NCI-H82 treated with DMSO at 0.1 percent for 48 hours (cell line): ENCODE data around the gene VIPR2.

Experiments
- DNase-seq: peaks from one replicate; lab custom pipeline; 2025; ENCODE audit not compliant: unreplicated experiment; lab: John Stamatoyannopoulos, UW

Gene VIPR2

DNA sequence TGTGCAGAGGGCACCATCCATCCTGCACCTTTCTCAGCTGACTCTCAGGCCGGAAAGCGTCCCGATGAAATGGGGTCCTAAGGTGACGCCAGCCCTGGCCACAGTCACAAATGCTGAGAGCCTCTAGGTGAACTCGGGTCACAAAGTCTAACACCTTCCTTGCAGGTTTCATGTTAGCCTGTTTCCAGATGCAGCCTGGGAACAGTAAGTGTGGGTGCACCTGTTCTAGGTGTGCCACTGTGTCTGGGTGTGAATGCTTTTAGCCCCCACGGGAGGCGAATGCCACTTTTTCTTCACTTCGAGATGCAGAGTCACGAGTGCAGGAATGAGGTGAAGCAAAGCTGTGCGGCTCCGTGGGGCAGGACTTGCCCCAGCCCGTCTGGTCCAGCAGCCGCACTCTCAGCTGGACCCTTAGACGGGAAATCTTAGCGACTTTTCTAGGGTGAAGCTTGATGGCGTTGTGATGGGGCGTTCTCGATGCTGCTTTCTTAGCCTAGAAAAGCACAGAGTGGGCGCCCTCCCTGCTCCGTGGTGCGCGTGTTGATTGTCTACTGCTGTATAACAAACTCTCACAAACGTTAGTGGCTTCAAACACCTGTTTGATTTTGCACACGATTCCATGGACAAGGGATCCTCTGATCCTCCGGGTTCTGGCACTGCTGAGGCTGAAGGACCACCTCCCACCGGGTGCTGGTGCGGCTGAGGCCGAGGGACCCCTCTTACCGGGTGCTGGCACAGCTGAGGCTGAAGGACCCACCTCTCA, 13.6 kb upstream of the VIPR2 start:
- no peak for DNase-seq

GRCh38 chr7:159157714-159158113, 13.0 kb upstream of the VIPR2 start:
- DNase-seq, result no peak

DNA sequence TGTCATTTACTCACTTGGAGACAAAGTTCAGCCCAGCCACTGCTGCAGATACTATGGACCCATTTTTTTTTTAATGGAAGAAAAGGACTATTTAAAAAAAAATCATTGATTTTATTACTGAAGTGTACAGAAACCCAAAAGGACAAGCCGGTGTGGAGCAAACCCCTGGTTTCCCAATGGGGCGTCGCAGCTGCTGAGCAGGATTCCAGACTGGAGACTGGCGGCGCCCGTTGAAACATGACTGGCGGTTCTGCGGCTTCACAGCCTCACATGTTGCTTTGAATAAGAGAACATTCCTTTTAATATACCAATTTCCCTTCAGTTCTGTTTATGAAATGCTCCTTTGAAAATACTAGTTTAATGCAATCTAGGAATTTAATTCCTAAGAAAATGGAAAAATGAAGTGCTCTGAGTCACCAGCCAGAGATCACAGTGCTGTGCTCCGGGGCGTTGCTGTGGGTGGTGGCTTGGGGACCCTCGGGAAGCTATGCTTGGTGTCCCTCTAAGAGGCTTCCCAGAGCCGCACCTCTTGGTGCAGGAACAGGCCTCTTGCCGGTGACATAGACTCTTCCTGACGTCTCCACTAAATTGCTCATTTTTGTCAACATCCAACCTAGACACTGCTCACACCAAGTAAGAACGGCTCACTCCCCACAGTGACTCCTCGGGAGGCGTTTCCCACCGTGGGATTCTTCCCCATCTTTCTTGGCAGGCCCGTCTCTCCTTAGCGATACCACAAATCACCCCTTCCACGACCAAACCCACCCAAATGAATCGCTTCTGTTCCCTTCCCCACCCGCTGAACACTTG, 12.0 kb upstream of the VIPR2 start:
- DNase-seq, result no peak

GRCh38 chr7:159155410-159155809, 10.7 kb upstream of the VIPR2 start:
- no peak for DNase-seq

- DNase-seq, result no peak
These were observed 9.6 kb upstream of the VIPR2 start for GRCh38 chr7:159154243-159154642.

GRCh38 chr7:159153511-159153910, 8.8 kb upstream of the VIPR2 start:
- DNase-seq, result no peak

- no peak for DNase-seq
These were observed 8.1 kb upstream of the VIPR2 start for GRCh38 chr7:159152816-159153215.

- DNase-seq, result no peak
These were observed 6.6 kb upstream of the VIPR2 start for GRCh38 chr7:159151231-159151630.

DNA sequence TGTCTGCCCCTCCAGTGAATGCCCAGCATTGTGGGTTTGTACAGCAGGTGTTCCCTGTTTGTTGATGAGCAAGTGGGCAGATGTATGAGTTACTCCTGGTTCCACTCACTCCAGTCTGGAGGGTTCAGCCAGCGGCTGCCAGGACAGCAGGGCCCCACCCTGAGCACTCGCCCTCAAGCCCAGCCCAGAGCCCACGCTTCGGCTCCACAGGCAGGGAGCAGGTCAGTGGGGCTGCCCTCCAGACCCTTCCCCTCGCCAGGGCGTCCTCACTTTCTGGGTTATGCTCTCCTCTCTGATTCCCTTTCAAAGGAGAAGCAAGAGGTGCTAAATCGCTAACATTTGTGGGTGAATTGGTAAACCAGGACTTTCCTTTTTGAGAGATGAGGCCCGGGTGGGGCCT, 4.8 kb upstream of the VIPR2 start:
- no peak for DNase-seq

GRCh38 chr7:159148430-159149395, 4.0 kb upstream of the VIPR2 start:
- DNase-seq, result no peak

DNA sequence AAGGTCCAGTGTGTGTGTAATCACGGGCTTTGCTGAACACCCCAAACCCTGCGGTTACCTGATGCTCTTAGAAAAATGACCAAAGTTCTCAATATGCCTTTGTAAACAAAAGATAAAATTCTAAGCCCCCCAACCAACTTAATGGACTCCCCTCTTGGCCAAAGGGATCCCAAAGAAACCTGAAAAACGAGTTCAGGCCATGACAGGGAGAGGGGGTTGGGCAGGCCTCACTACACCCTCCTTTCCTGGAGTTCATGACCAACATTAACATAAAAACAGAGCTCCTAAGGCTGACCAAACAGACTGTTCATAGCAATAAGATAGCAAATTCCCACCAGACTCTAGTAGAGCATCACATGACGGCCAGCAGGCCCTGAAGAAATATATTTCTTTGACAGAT, 3.0 kb upstream of the VIPR2 start:
- no peak for DNase-seq

GRCh38 chr7:159147246-159147645, 2.6 kb upstream of the VIPR2 start:
- DNase-seq, result no peak

GRCh38 chr7:159146084-159146858, 1.6 kb upstream of the VIPR2 start:
- no peak for DNase-seq

DNA sequence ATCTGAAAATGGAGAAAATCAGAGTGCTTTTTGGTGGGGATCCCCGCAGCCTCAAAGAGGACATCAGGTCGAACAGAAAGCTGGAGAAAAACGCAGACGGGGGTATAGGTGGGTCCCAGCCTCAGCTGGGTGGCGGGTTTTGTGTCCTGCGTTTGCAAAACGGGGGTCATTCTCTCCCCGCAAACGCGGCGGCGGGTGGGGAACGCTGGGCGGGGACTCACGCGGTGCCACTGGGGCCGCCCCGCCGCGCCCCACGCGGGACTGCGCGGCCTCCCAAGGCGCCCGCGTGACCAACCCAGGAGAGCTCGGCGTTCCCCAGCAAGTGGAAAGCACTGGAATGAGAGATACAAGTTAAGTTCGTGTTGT, 806 bp upstream of the VIPR2 start:
- DNase-seq, result no peak

- no peak for DNase-seq
These were observed 598 bp downstream of the VIPR2 start for GRCh38 chr7:159143780-159144757.

DNA sequence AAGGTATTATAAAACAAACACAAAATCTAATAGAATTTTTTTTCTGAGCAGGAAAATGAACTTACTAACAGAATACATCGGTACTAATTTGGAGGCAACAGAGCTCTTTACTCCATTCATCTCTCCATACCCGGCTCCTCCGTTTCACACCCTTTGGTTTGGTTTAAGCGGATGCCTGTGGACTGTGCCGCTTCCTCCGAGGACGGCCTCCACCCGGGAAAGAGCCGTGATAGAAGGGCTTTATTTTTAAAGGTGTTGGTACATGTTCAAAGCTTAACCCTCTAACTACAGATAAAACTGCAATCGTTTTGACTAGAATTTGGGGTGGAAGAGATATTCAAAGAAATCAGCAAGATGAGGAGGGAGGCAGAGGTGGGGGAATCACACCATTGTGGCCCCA, 1.9 kb downstream of the VIPR2 start:
- no peak for DNase-seq

GRCh38 chr7:159142199-159142598, 2.5 kb downstream of the VIPR2 start:
- DNase-seq, result no peak

- DNase-seq, result no peak
These were observed 3.0 kb downstream of the VIPR2 start for GRCh38 chr7:159141660-159142059.

DNA sequence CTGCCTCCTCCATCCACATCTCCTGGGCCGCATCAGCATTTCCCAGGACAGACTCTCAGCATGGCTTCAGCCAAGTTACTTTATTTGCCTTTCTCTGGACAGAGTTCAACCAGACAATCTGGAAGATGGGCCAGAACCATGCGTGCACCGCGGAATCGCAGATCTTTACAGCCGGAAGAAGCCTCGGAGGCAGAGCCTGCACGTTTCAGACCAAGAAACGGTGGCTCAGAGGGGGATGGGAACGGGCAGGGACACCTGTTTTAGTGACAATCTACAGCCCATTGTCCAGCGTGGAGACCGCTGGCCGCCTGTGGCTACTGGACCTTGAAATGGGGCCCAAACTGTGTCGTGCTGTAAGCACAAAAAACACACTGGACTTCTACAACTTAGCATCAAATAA, 3.5 kb downstream of the VIPR2 start:
- no peak for DNase-seq
